H9 (cell line): ENCODE measurements around the gene OR1M1. TPM values are rescaled to one million over a fixed set of nuclear protein-coding genes. Genes with fewer than 3 reads are reported as not detected.
"Not testable (repeated sequence)": the region's sequence is repeated elsewhere in the genome, so short reads cannot be mapped to it uniquely, and the experiment has no call there.

ENCODE experiments used
- DNase-seq: peaks from one replicate; pipeline ENCODE4 v3.0.0-alpha.2; 2017
- H2AFZ ChIP-seq: one replicate; pipeline ENCODE4 v1.6.1; 2013; ENCODE audit warnings: mild to moderate bottlenecking, low read length, control low read depth, moderate library complexity
- H2AK5ac ChIP-seq: 2 replicates; pipeline ENCODE4 v1.6.1; 2013; ENCODE audit warnings: low read length, control low read depth, mixed read lengths; ENCODE audit not compliant: insufficient read length
- H2BK120ac ChIP-seq: one replicate; pipeline ENCODE4 v1.6.1; 2013; ENCODE audit warnings: low read depth, mild to moderate bottlenecking, low read length, control low read depth, inconsistent platforms; ENCODE audit not compliant: poor library complexity, severe bottlenecking
- H2BK12ac ChIP-seq: 2 replicates; pipeline ENCODE4 v1.6.1; 2013; ENCODE audit warnings: low read length, control low read depth, mixed read lengths, low read depth; ENCODE audit not compliant: insufficient read length
- H2BK15ac ChIP-seq: 2 replicates; pipeline ENCODE4 v1.6.1; 2013; ENCODE audit warnings: low read depth, low read length, control low read depth
- H2BK20ac ChIP-seq: one replicate; pipeline ENCODE4 v1.6.1; 2013; ENCODE audit warnings: low read depth, mild to moderate bottlenecking, low read length, control low read depth, inconsistent platforms; ENCODE audit not compliant: poor library complexity, severe bottlenecking
- H2BK5ac ChIP-seq: 2 replicates; pipeline ENCODE4 v1.6.1; 2013; ENCODE audit warnings: low read length, control low read depth, mixed read lengths; ENCODE audit not compliant: insufficient read length
- H3K14ac ChIP-seq: 2 replicates; pipeline ENCODE4 v1.6.1; 2013; ENCODE audit warnings: low read length, control low read depth; ENCODE audit not compliant: insufficient read depth
- H3K18ac ChIP-seq: 2 replicates; pipeline ENCODE4 v1.6.1; 2013; ENCODE audit warnings: low read depth, mild to moderate bottlenecking, mixed read lengths, low read length, control low read depth; ENCODE audit not compliant: insufficient read length
- H3K23ac ChIP-seq: 2 replicates; pipeline ENCODE4 v1.6.1; 2013; ENCODE audit warnings: low read length, control low read depth, mixed read lengths, low read depth; ENCODE audit not compliant: insufficient read length
- H3K23me2 ChIP-seq: 2 replicates; pipeline ENCODE4 v1.6.1; 2013; ENCODE audit warnings: low read depth, mild to moderate bottlenecking, mixed read lengths, low read length, control low read depth; ENCODE audit not compliant: insufficient read length, poor library complexity, severe bottlenecking
- H3K27ac ChIP-seq: 2 replicates; pipeline ENCODE4 v1.5.1; 2013; ENCODE audit warnings: low read length, control low read depth, mixed read lengths, low read depth; ENCODE audit not compliant: insufficient read length
- H3K27me3 ChIP-seq: 2 replicates; pipeline ENCODE4 v1.6.1; 2013; ENCODE audit warnings: low read length, control low read depth, inconsistent platforms; ENCODE audit not compliant: insufficient read depth
- H3K4ac ChIP-seq: 2 replicates; pipeline ENCODE4 v1.6.1; 2013; ENCODE audit warnings: low read depth, mild to moderate bottlenecking, control low read depth, inconsistent platforms, low read length, moderate library complexity
- H3K4me1 ChIP-seq: 2 replicates; pipeline ENCODE4 v1.6.1; 2013; ENCODE audit warnings: low read length, control low read depth, inconsistent platforms; ENCODE audit not compliant: insufficient read depth
- H3K4me2 ChIP-seq: 2 replicates; pipeline ENCODE4 v1.6.1; 2013; ENCODE audit warnings: low read length, control low read depth, mixed read lengths; ENCODE audit not compliant: insufficient read length, insufficient read depth
- H3K56ac ChIP-seq: 2 replicates; pipeline ENCODE4 v1.6.1; 2013; ENCODE audit warnings: low read depth, mild to moderate bottlenecking, mixed read lengths, low read length, control low read depth; ENCODE audit not compliant: insufficient read length
- H3K79me1 ChIP-seq: 2 replicates; pipeline ENCODE4 v1.6.1; 2013; ENCODE audit warnings: low read depth, mild to moderate bottlenecking, moderate library complexity, low read length, control low read depth, inconsistent platforms; ENCODE audit not compliant: insufficient read depth, poor library complexity, severe bottlenecking
- H3K79me2 ChIP-seq: 2 replicates; pipeline ENCODE4 v1.6.1; 2013; ENCODE audit warnings: low read length, control low read depth, inconsistent platforms; ENCODE audit not compliant: insufficient read depth
- H3K9ac ChIP-seq: 2 replicates; pipeline ENCODE4 v1.6.1; 2013; ENCODE audit warnings: low read length, control low read depth, mixed read lengths; ENCODE audit not compliant: insufficient read length; ENCODE audit errors: extremely low read depth
- H3K9me3 ChIP-seq: one replicate; pipeline ENCODE4 v1.6.1; 2013; ENCODE audit warnings: low read depth, low read length, inconsistent platforms; ENCODE audit not compliant: control insufficient read depth
- H3T11ph ChIP-seq: one replicate; pipeline ENCODE4 v1.6.1; 2013; ENCODE audit warnings: mild to moderate bottlenecking, low read length, control low read depth, inconsistent platforms
- H4K20me1 ChIP-seq: one replicate; pipeline ENCODE4 v1.6.1; 2013; ENCODE audit not compliant: control insufficient read depth, insufficient read length, insufficient read depth
- H4K5ac ChIP-seq: 2 replicates; pipeline ENCODE4 v1.6.1; 2013; ENCODE audit warnings: low read depth, mild to moderate bottlenecking, mixed read lengths, low read length, control low read depth; ENCODE audit not compliant: insufficient read length
- H4K8ac ChIP-seq: replicated peaks from 2 replicates; pipeline ENCODE4 v1.6.1; 2013; ENCODE audit warnings: low read length, control low read depth, mixed read lengths, low read depth; ENCODE audit not compliant: insufficient read length
- H4K91ac ChIP-seq: 2 replicates; pipeline ENCODE4 v1.6.1; 2013; ENCODE audit warnings: low read depth, mild to moderate bottlenecking, moderate library complexity, mixed read lengths, low read length, control low read depth; ENCODE audit not compliant: insufficient read length
- H3K27ac Mint-ChIP-seq, 3 experiments: 2 replicates in 2 of 3; 3 replicates in 1 of 3; pipeline ENCODE4 v1.8.0; 2020 to 2021; ENCODE audit warnings: mixed read lengths in 3 of 3, mild to moderate bottlenecking in 1 of 3, moderate library complexity in 1 of 3
- H3K27me3 Mint-ChIP-seq: 2 replicates; pipeline ENCODE4 v1.8.0; 2021; ENCODE audit warnings: low read depth, mild to moderate bottlenecking, moderate library complexity, mixed read lengths
- H3K36me3 Mint-ChIP-seq, 3 experiments: 2 replicates in 2 of 3; 3 replicates in 1 of 3; pipeline ENCODE4 v1.8.0; 2020 to 2021; ENCODE audit warnings: low read depth in 3 of 3, mixed read lengths in 3 of 3; ENCODE audit not compliant: insufficient read depth in 1 of 3
- H3K4me1 Mint-ChIP-seq, 2 experiments: 2 replicates each; pipeline ENCODE4 v1.8.0; 2020; ENCODE audit warnings: mixed read lengths in 2 of 2
- H3K4me3 Mint-ChIP-seq, 2 experiments: 2 replicates in 1 of 2; 3 replicates in 1 of 2; pipeline ENCODE4 v1.8.0; 2020 to 2021; ENCODE audit warnings: mild to moderate bottlenecking in 2 of 2, mixed read lengths in 2 of 2, moderate library complexity in 1 of 2
- H3K9me3 Mint-ChIP-seq, 2 experiments: 2 replicates in 1 of 2; 3 replicates in 1 of 2; pipeline ENCODE4 v1.8.0; 2020; ENCODE audit warnings: mild to moderate bottlenecking in 2 of 2, mixed read lengths in 2 of 2, moderate library complexity in 1 of 2
- CTCF ChIP-seq: fragments of 200-600 bp; sonication (generic); conservative IDR thresholded peaks from 3 replicates; pipeline ENCODE4 v1.8.0; 2021; ENCODE audit warnings: antibody characterized with exemption, mild to moderate bottlenecking
- WGBS: extraction: QIAGEN DNeasy Blood & Tissue Kit; methylation state at CpG from one replicate; pipeline ENCODE4 v1.1.7; 2013; ENCODE audit warnings: missing lambda C conversion rate, low lambda C conversion rate, mixed read lengths; ENCODE audit not compliant: insufficient read length; ENCODE audit errors: extremely low coverage; 5-methylcytosine and 5-hydroxymethylcytosine counted together
- total RNA-seq: library from RNA; stranded (reverse); gene quantifications from 2 replicates; pipeline ENCODE4 v1.2.1, GENCODE V29; 2021

The OR1M1 gene
- total RNA-seq, 1 experiment from 2014 or later, result not detected

GRCh38 chr19:9054765-9055164, 32.1 kb upstream of the OR1M1 start:
- no peak overlapping the region for H2AFZ ChIP-seq
- H4K91ac ChIP-seq, result no peak overlapping the region
- H2AK5ac ChIP-seq, result no peak overlapping the region
- H3K14ac ChIP-seq, result no peak overlapping the region
- H3K23ac ChIP-seq, result no peak overlapping the region
- H3T11ph ChIP-seq, result no peak overlapping the region
- H3K9me3 Mint-ChIP-seq, result peaks cover 0 to 2% of the 10 kb centered on the region in 2 experiments; a peak in 3 of 5 replicates
- peak overlapping the region; percentile 52 to 93 (median 81); a peak in 6 of 7 replicates for H3K27ac Mint-ChIP-seq
- no peak overlapping the region for H2BK15ac ChIP-seq
- no peak overlapping the region for H2BK12ac ChIP-seq
- H2BK120ac ChIP-seq, result no peak overlapping the region
- H4K5ac ChIP-seq, result no peak overlapping the region
- no peak overlapping the region for H4K8ac ChIP-seq
- no peak overlapping the region for H3K56ac ChIP-seq
- H2BK5ac ChIP-seq, result no peak overlapping the region
- H3K4me1 ChIP-seq, result no peaks in the 10 kb centered on the region; the same call in 1 of the 2 replicates
- no peaks in the 10 kb centered on the region for H4K20me1 ChIP-seq
- no CpG with 5 or more reads among the region's 8 CpGs for WGBS
- no peak overlapping the region for H3K4me2 ChIP-seq
- no peaks in the 10 kb centered on the region for H3K27me3 Mint-ChIP-seq
- no peak for TF ChIP-seq CTCF
- H3K79me1 ChIP-seq, result no peaks in the 10 kb centered on the region
- H3K27me3 ChIP-seq, result no peaks in the 10 kb centered on the region
- H3K4ac ChIP-seq, result peak overlapping the region; percentile 38; the same call in 1 of the 2 replicates
- H3K79me2 ChIP-seq, result no peaks in the 10 kb centered on the region
- DNase-seq, result peak; percentile 56
- no peaks in the 10 kb centered on the region for H3K23me2 ChIP-seq
- no peak overlapping the region for H3K27ac ChIP-seq
- peaks cover 0 to 5% (median 0%) of the 10 kb centered on the region in 3 experiments; a peak in 2 of 7 replicates for H3K36me3 Mint-ChIP-seq
- no peak overlapping the region for H2BK20ac ChIP-seq
- H3K9me3 ChIP-seq, result no peaks in the 10 kb centered on the region
- peak overlapping the region; percentile 42 for H3K18ac ChIP-seq
- H3K4me1 Mint-ChIP-seq, result peaks cover 27 to 43% of the 10 kb centered on the region in 2 experiments
- peak overlapping the region; percentile 19 to 34; a peak in 1 of 5 replicates for H3K4me3 Mint-ChIP-seq
- no peak overlapping the region for H3K9ac ChIP-seq

- H3K9me3 Mint-ChIP-seq, H2AK5ac ChIP-seq, H3K4me1 ChIP-seq, H4K20me1 ChIP-seq, H3T11ph ChIP-seq, H2BK120ac ChIP-seq, H3K27me3 ChIP-seq, H3K27ac ChIP-seq, H3K79me1 ChIP-seq, H3K4ac ChIP-seq, H3K27me3 Mint-ChIP-seq, H4K8ac ChIP-seq, H3K4me3 Mint-ChIP-seq, H3K56ac ChIP-seq, H2AFZ ChIP-seq, DNase-seq, H3K23ac ChIP-seq, H2BK12ac ChIP-seq, H3K14ac ChIP-seq, H3K9ac ChIP-seq, H3K23me2 ChIP-seq, H3K27ac Mint-ChIP-seq, H4K5ac ChIP-seq, H2BK5ac ChIP-seq, H3K9me3 ChIP-seq, H2BK20ac ChIP-seq, H3K79me2 ChIP-seq, H2BK15ac ChIP-seq, H3K36me3 Mint-ChIP-seq, H4K91ac ChIP-seq, H3K4me2 ChIP-seq, H3K18ac ChIP-seq: not testable (repeated sequence)
- peaks cover 25 to 44% of the 10 kb centered on the region in 2 experiments for H3K4me1 Mint-ChIP-seq
- no CpG with 5 or more reads among the region's 9 CpGs for WGBS
Observed at GRCh38 chr19:9056131-9056530, 30.7 kb upstream of the OR1M1 start.
